SK-N-MC (cell line): ENCODE results near the gene CYTH3.

Source experiments
- EZH2 ChIP-seq: fragments of 200-600 bp; sonication (generic); IDR thresholded peaks from one replicate; pipeline ENCODE4 v1.6.1; 2017; ENCODE audit warnings: antibody characterized with exemption
- FOXP2 ChIP-seq: optimal IDR thresholded peaks from 2 replicates; pipeline ENCODE3; 2011; ENCODE audit warnings: mild to moderate bottlenecking, moderate library complexity; ENCODE audit not compliant: insufficient read depth; ENCODE audit errors: extremely low read length, control extremely low read depth
- POLR2AphosphoS5 ChIP-seq: IDR thresholded peaks from 2 replicates; pipeline ENCODE4 v1.6.1; 2012; ENCODE audit warnings: mild to moderate bottlenecking, low read depth, low read length, borderline replicate concordance

DNA sequence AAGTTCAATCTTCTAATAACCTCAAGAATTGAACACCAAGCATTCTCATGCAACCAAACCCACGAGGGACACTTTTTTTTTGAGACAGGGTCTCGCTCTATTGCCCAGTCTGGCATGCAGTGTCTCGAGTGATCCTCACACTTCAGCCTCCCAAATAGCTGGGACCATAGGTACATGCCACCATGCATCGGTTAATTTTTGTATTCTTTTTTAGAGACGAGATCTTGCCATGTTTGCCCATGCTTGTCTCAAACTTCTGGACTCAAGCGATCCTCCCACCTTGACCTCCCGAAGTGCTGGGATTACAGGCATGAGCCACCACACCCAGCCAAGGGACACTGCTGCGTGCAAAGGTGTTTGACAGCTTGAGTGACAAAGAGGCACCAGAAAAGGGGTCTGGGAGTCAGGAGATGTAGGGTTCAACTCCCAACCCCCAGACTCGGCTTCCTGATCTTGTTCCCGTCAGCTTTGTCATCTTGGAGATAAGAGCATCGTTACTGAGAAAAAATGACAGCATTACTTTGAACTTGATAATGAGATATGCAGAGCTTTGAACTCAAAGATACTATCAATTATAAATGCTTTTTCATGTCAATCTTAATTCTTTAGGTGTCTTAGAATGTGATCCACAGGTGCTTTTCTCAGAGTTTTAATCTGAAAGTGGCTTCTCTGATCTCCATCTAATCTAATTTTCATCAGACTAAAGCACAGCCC, 1.6 kb upstream of the CYTH3 start:
- no peak for TF ChIP-seq EZH2
- TF ChIP-seq POLR2AphosphoS5: no peak
- TF ChIP-seq FOXP2: no peak
